Urothelium cell line (cell line): Measurements from ENCODE around the gene TBXA2R.
"Not testable (repeated sequence)": the region's sequence is repeated elsewhere in the genome, so short reads cannot be mapped to it uniquely, and the experiment has no call there.

Source experiments
- DNase-seq: peaks from one replicate; pipeline ENCODE4 v3.0.0; 2011; ENCODE audit warnings: low spot score, mixed read lengths
- FAIRE-seq: peaks from 2 replicates; lab custom pipeline; 2011; peaks lifted over from hg19 to GRCh38; lab: Jason Lieb, UNC

The TBXA2R gene

GRCh38 chr19:3585301-3586126, 21.2 kb downstream of the TBXA2R start, which contains the start of gene GIPC3:
Gene GIPC3 (plus strand): TSS chr19:3585478. CDS start chr19:3585598, 120 bp downstream.
- FAIRE-seq = no peak

GRCh38 chr19:3584036-3584802, 22.5 kb downstream of the TBXA2R start:
- not testable (repeated sequence) for FAIRE-seq

More at GRCh38 chr19:3585301-3586126, 21.2 kb downstream of the TBXA2R start, which contains the start of gene GIPC3:
- DNase-seq = no peak

DNA sequence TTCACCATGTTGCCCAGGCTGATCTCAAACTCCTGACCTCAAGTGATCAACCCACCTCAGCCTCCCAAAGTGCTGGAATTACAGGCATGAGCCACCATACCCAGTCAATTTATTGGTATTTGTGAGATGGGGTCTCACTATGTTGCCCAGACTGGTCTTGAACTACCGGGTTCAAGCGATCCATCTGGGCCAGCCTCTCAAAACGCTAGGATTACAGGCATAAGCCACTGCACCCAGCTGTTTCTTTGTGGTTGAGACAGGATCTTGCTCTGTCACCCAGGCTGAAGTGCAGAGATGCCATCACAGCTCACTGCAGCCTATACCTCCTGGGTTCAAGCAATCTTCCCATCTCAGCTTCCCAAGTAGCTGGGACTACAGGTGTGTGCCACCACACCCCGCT, 24.9 kb downstream of the TBXA2R start:
- not testable (repeated sequence) for DNase-seq, FAIRE-seq

More at GRCh38 chr19:3584036-3584802, 22.5 kb downstream of the TBXA2R start:
- not testable (repeated sequence) for DNase-seq

- DNase-seq (no peak), FAIRE-seq (no peak)
Observed at GRCh38 chr19:3580156-3580934, 26.3 kb downstream of the TBXA2R start.

DNA sequence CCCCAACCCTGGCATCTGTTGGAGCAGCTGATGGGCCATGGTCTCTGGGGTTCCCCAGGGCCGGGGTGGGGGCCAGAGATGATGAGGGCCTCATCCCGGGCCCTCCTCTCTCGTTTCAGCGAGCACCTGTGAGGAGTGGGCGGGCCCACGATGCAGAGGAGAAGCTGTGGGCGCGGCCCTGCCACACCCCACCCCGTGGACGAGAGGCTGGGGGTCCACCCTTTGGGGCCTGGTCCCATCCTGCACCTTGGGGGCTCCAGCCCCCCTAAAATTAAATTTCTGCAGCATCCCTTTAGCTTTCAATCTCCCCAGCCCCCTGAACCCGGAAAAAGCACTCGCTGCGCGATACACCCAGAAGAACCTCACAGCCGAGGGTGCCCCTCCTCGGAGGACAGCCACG, 28.3 kb downstream of the TBXA2R start:
- FAIRE-seq = no peak
- DNase-seq = no peak

GRCh38 chr19:3577723-3578344, 28.8 kb downstream of the TBXA2R start:
- no peak for FAIRE-seq
- DNase-seq = no peak

- no peak for DNase-seq
- no peak for FAIRE-seq
Observed at GRCh38 chr19:3576696-3577443, 29.8 kb downstream of the TBXA2R start.

- DNase-seq = no peak
- no peak for FAIRE-seq
Observed at GRCh38 chr19:3575949-3576673, 30.6 kb downstream of the TBXA2R start.

GRCh38 chr19:3575260-3575741, 31.4 kb downstream of the TBXA2R start:
- FAIRE-seq (no peak), DNase-seq (no peak)

DNA sequence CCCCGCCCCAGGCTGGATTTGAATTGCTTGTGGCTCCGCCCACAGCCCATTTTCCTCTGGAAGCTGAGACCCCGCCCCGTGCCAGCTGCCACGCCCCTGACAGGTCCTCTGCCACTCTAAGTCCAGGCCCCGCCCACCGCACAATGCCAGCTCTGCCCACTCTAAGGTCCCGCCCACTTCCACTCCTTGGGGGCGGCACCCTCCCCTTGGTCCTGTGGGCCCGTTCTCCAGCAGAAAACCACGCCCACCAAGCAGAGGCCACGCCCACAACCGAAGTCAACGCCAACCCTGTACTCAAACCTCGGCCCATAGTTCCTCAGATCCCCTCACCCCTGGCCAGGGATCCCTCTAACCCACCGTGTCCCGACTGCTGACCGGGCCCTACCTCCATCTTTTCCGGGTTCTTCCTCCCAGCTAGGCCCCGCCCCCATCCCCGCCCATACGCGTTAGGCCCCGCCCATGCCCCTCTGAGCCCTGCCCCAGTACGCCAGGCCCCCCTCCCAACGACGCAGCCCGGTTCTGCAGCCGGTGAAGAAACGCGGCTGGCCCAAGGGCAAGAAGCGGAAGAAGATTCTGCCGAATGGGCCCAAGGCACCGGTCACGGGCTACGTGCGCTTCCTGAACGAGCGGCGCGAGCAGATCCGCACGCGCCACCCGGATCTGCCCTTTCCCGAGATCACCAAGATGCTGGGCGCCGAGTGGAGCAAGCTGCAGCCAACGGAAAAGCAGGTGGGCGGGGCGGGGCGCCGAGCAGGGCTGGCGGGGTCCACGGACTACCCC, 32.6 kb downstream of the TBXA2R start:
- peak; percentile 87 for DNase-seq
- no peak for FAIRE-seq

DNA sequence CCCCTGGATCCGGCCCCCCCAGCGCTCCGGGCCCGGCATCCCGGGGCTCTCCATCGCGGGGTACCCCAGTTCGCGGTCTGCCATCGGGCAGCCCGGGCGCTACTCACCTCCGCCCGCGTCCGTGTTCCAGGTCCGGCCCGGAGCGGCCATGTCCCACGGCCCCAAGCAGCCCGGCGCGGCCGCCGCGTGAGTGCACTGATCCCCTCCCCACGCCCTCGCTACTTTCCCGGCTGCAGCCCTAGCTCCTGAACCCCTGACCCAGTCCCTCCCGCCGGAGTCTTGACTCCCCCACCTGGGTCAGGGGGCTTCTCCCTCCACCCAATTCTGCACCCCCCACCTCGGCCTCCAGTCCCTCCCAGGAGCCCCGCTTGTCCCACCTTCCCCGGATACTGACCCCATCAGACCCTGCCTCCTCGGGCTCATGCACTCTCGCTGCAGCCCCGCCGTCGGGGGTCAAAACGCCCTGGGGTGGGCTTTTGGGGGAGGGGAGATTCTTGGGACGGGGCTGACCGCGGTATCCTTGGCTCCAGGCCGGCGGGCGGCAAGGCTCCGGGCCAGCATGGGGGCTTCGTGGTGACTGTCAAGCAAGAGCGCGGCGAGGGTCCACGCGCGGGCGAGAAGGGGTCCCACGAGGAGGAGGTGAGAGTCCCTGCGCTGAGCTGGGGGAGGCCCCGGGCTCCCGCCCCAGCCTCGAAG, 33.4 kb downstream of the TBXA2R start:
- FAIRE-seq = no peak
- no peak for DNase-seq

DNA sequence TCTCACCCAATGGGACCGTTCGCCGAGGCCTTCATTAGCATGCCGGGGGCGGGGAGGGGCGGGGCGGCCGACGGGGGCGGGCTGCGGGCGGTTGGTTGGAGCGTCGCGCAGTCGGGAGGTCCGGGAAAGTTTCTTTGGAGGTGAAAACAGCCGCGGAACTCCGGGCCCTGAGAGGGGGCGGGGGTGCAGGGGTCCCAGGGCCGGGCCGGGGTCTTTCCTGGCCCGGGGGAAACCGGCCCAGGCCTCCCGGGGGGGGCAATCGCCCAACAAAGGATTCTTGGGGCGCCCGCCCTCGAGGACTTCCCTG, 33.9 kb downstream of the TBXA2R start, which contains the start of gene HMG20B:
HMG20B (plus strand) TSS at position 90 of the 307 bp plus-strand sequence. CDS start 366 bp downstream, outside the sequence.
- FAIRE-seq = no peak
- DNase-seq = no peak

DNA sequence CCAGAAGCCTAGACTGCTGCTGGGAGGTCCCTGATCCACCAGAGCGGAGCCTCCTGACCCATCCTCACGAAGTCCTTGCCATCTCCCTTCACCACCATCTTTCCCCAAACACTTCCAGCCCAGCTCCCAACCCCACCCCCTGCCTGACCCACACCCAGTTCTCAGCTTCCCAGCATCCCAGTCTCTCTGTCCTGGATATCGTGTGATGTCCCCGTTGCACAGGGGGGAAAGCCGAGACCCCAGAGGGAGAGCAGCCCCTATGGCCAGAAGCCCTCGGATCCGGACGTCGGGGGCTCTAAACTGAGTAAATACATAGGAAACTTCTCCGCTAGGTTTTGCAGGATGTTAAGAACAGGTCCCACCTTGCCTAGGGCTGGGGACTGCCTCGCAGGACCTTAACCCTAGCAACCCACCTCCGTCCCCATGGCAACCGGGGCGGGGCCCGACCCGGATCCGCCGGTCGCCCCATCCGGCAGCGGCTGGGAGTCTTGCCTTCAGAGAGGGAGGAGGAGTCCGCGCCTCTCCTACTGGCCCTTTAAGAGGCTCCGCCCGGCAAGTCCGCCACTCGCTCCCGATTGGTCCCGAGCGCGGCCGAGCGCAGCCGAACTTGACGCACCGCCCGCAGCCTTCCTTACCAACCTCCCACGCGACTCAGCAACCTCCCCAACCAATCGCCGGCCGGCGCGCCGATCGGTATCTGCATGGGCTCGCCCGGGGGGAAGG, 34.4 kb downstream of the TBXA2R start:
- DNase-seq = peak; percentile 93
- no peak for FAIRE-seq

DNA sequence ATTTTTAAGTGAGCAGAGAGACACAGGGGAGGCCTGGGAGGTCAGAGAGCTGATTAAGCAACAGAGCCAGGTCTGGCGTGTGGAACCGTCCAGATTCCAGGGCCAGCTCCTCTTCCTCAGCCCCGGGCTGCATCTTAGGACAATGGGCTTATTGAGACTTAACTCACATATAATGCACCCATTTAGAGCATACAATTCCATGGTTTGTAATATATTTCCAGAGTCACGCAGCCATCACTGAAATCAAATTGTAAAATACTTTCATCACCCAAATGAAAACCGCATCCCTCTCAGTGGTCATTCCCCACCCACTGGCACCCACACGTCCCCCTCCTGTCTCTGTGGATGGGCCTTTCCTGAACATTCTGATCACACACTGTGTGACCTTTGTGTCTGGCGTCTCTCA, 36.1 kb downstream of the TBXA2R start:
- FAIRE-seq = no peak
- no peak for DNase-seq

DNA sequence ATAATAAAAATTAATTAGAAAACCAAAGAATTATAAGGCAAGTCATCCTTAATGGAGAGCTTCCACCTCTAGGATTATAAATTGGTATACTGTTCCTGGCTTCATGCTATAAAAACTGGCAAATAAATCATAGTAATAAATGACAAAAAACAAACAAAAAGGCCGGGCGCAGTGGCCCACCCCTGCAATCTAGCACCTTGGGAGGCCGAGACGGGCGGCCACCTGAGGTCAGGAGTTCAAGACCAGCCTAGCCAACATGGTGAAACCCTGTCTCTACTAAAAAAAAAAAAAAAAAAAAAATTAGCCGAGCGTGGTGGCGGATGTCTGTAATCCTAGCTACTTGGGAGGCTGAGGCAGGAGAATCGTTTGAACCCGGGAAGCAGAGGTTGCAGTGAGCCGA, 36.6 kb downstream of the TBXA2R start:
- not testable (repeated sequence) for FAIRE-seq

GRCh38 chr19:3565139-3565538, 41.5 kb downstream of the TBXA2R start:
- peak; percentile 13 for FAIRE-seq
- DNase-seq = peak; percentile 57

More for the DNA sequence above, 36.6 kb downstream of the TBXA2R start:
- DNase-seq = not testable (repeated sequence)
